HepG2 (cell line): ENCODE measurements around the gene COX4I1. TPM values are rescaled to one million over a fixed set of nuclear protein-coding genes. Genes with fewer than 3 reads are reported as not detected.

Source experiments
- ATAC-seq: fragments of 200-7000 bp; cut with Tn5 transposase; 3 replicates; pipeline ENCODE4 v1.9.1; 2020; ENCODE audit warnings: mild to moderate bottlenecking, moderate library complexity
- BruUV-seq: library from RNA; stranded (reverse); fragments of 400-500 nt; replicated peaks from 2 replicates; lab custom pipeline; 2021; lab: Mats Ljungman, UMichigan
- CTCF ChIA-PET: fragments of 300-600 bp; formaldehyde crosslinking; extraction: SDS; loops from one replicate; lab custom pipeline; 2021; ENCODE audit warnings: low total read pairs, inconsistent platforms, low intra/inter-chr PET ratio; lab: Yijun Ruan, JAX
- POLR2A ChIA-PET: fragments of 350-600 bp; sonication (Branson Sonifier 250); formaldehyde crosslinking; loops from one replicate; lab custom pipeline; 2020; ENCODE audit warnings: antibody characterized with exemption, inconsistent platforms; lab: Yijun Ruan, JAX
- DNase-seq: peaks from one replicate; pipeline ENCODE4 v3.0.0-alpha.2; 2015; ENCODE audit warnings: low spot score
- FAIRE-seq: peaks from 3 replicates; lab custom pipeline; 2011; peaks lifted over from hg19 to GRCh38; lab: Jason Lieb, UNC
- H2AFZ ChIP-seq: one replicate; pipeline ENCODE4 v1.6.1; 2011; ENCODE audit warnings: low read length, inconsistent platforms
- H3K27ac ChIP-seq: fragments of 300-600 bp; 3 replicates; pipeline ENCODE4 v1.8.0; 2011; ENCODE audit warnings: mixed run types, mild to moderate bottlenecking, mixed read lengths, low read length, inconsistent platforms; ENCODE audit not compliant: insufficient read depth; ENCODE audit errors: extremely low read length
- H3K27me3 ChIP-seq, 2 experiments: fragments of 200-600 bp in 1 of 2; 2 replicates in 1 of 2; 3 replicates in 1 of 2; pipeline versions ENCODE4 v1.6.0 to v1.8.0; 2011; ENCODE audit warnings: low read length in 2 of 2, mild to moderate bottlenecking in 2 of 2, moderate library complexity in 2 of 2, inconsistent platforms in 1 of 2; ENCODE audit not compliant: insufficient read depth in 2 of 2, control insufficient read depth in 1 of 2
- H3K36me3 ChIP-seq, 2 experiments: fragments of 200-600 bp in 1 of 2; replicated peaks in 1 of 2; 2 replicates in 1 of 2; 3 replicates in 1 of 2; pipeline versions ENCODE4 v1.5.1 to v1.8.0; 2011; ENCODE audit warnings: low read length in 2 of 2, inconsistent platforms in 1 of 2; ENCODE audit not compliant: insufficient read depth in 2 of 2, control insufficient read depth in 1 of 2
- H3K4me1 ChIP-seq: 2 replicates; pipeline ENCODE4 v1.5.1; 2012; ENCODE audit warnings: low read length, inconsistent platforms; ENCODE audit not compliant: insufficient read depth
- H3K4me2 ChIP-seq: 2 replicates; pipeline ENCODE4 v1.6.0; 2011; ENCODE audit warnings: low read depth, low read length, inconsistent platforms
- H3K4me3 ChIP-seq, 3 experiments: fragments of 200-600 bp in 1 of 3; sonication (generic), shearing (Covaris generic) in 1 of 3; replicated peaks in 1 of 3; 2 replicates each; pipeline ENCODE4 v1.5.1; 2011 to 2016; ENCODE audit warnings: low read length in 3 of 3, inconsistent platforms in 2 of 3, low read depth in 2 of 3, mild to moderate bottlenecking in 2 of 3, control low read depth in 1 of 3, mixed read lengths in 1 of 3; ENCODE audit not compliant: insufficient read depth in 1 of 3
- H3K79me2 ChIP-seq: one replicate; pipeline ENCODE4 v1.6.1; 2011; ENCODE audit warnings: low read length, inconsistent platforms; ENCODE audit not compliant: insufficient read depth
- H3K9ac ChIP-seq: 2 replicates; pipeline ENCODE4 v1.6.0; 2011; ENCODE audit warnings: mild to moderate bottlenecking, low read depth, low read length, inconsistent platforms; ENCODE audit not compliant: insufficient read depth
- H3K9me3 ChIP-seq: 2 replicates; pipeline ENCODE4 v1.5.1; 2012; ENCODE audit warnings: mild to moderate bottlenecking, low read length
- H4K20me1 ChIP-seq: 2 replicates; pipeline ENCODE4 v1.6.0; 2011; ENCODE audit warnings: inconsistent platforms, mild to moderate bottlenecking, low read length, moderate library complexity; ENCODE audit not compliant: insufficient read depth
- KDM3A ChIP-seq: IDR thresholded peaks from 2 replicates; pipeline ENCODE4 v1.6.1; 2018; ENCODE audit warnings: low read depth, missing compliant biosample characterization
- MXD4 ChIP-seq: IDR thresholded peaks from 2 replicates; pipeline ENCODE4 v1.6.1; 2016; ENCODE audit warnings: mild to moderate bottlenecking, missing biosample characterization, missing genetic modification reagents
- SRSF9 ChIP-seq: fragments of 200-400 bp; formaldehyde crosslinking; IDR thresholded peaks from 2 replicates; pipeline ENCODE4 v1.6.1; 2018; ENCODE audit warnings: borderline replicate concordance, mild to moderate bottlenecking, low read depth, low read length; ENCODE audit not compliant: insufficient read depth, poor library complexity, severe bottlenecking
- THYN1 ChIP-seq: sonication (generic); formaldehyde crosslinking; IDR thresholded peaks from 2 replicates; pipeline ENCODE4 v1.8.1; 2023; ENCODE audit warnings: low read depth, mild to moderate bottlenecking, moderate library complexity, missing genetic modification reagents, borderline replicate concordance
- ZNF512B ChIP-seq: sonication (generic); formaldehyde crosslinking; IDR thresholded peaks from 2 replicates; pipeline ENCODE4 v1.5.1; 2020; ENCODE audit warnings: missing genetic modification reagents, mild to moderate bottlenecking, borderline replicate concordance
- ZNF792 ChIP-seq: IDR thresholded peaks from 2 replicates; pipeline ENCODE4 v1.6.1; 2016
- WGBS: methylation state at CpG from one replicate; pipeline ENCODE4 v1.1.6; 2017; ENCODE audit warnings: low lambda C conversion rate; 5-methylcytosine and 5-hydroxymethylcytosine counted together
- in situ Hi-C: cut with HindIII; loops from 2 replicates; pipeline ENCODE4 v1.10.0; 2017; ENCODE audit warnings: low pct_unique_long_range_greater_than_20kb; ENCODE audit not compliant: extremely low pct_ligation_motif_present
- intact Hi-C: fragments of 100-400 bp; cut with micrococcal nuclease; formaldehyde crosslinking; loops from one replicate; pipeline ENCODE4 v1.10.0; 2022; ENCODE audit not compliant: unreplicated experiment
- polyA plus RNA-seq, 8 experiments: library from polyadenylated mRNA; depleted of rRNA in 3 of 8; stranded (reverse) in 7 of 8; unstranded in 1 of 8; fragments of >200 nt; fragmentation: Illumina TruSeq in 4 of 8; extraction: Trizol in 4 of 8; gene quantifications; 2 replicates each; pipeline versions ENCODE4 v1.2.1 to v1.2.3, GENCODE V29; 2011 to 2016; ENCODE audit warnings: low read depth in 4 of 8, missing spikeins in 1 of 8, mixed read lengths in 1 of 8; ENCODE audit not compliant: insufficient read depth in 1 of 8
- total RNA-seq, 5 experiments: library from RNA; depleted of rRNA; stranded (reverse); fragments of >200 nt; fragmentation: Illumina TruSeq; extraction: Trizol; gene quantifications; 2 replicates each; pipeline ENCODE4 v1.2.3, GENCODE V29; 2016; ENCODE audit warnings: low read depth in 1 of 5

Gene COX4I1
- total and polyA plus RNA-seq, 2 of the 13 experiments (the other 11 are each of a cell fraction or from before 2014, with no cell fraction given) = 658 to 902 TPM

GRCh38 chr16:85763616-85764015 is 35.9 kb upstream of the COX4I1 start:
- BruUV-seq = no TSS peak
- H3K4me2 ChIP-seq = no peak overlapping the region
- no peak overlapping the region for H2AFZ ChIP-seq

More at GRCh38 chr16:85763616-85764015, 35.9 kb upstream of the COX4I1 start:
- Histone ChIP-seq H3K27me3 (peaks cover 5 to 38% of the 10 kb centered on the region in 2 experiments), H3K9ac (no peak overlapping the region), H3K4me3 (no peak overlapping the region), H3K9me3 (no peaks in the 10 kb centered on the region), H3K4me1 (no peaks in the 10 kb centered on the region), H3K36me3 (no peaks in the 10 kb centered on the region), H3K79me2 (no peaks in the 10 kb centered on the region), H4K20me1 (no peaks in the 10 kb centered on the region), H3K27ac (no peak overlapping the region)
- intact Hi-C loops = no loop called here
- TF ChIP-seq THYN1 (no peak), MXD4 (CRISPR knock-in tag) (no peak), ZNF512B (CRISPR knock-in tag) (no peak), KDM3A (CRISPR knock-in tag) (no peak), ZNF792 (CRISPR knock-in tag) (no peak), SRSF9 (no peak)
- CTCF ChIA-PET = no interaction called here
- no peak for DNase-seq
- ATAC-seq = no peak
- POLR2A ChIA-PET = no interaction called here
- FAIRE-seq = no peak
- 28% methylated on average over 2 of the region's 2 CpGs for WGBS
- in situ Hi-C loops = no loop called here
